Endothelial cell of umbilical vein (primary cell): ENCODE results near the gene SPATA22.

Experiments used
- EZH2 ChIP-seq: IDR thresholded peaks from 2 replicates; pipeline ENCODE4 v1.6.1; 2012; ENCODE audit warnings: borderline replicate concordance, low read depth, mild to moderate bottlenecking, moderate library complexity, low read length, inconsistent platforms; ENCODE audit not compliant: severe bottlenecking
- GATA2 ChIP-seq: IDR thresholded peaks from 2 replicates; pipeline ENCODE4 v1.7.0; 2011; ENCODE audit warnings: low read depth, mild to moderate bottlenecking, moderate library complexity, mixed read lengths, low read length; ENCODE audit not compliant: insufficient read length, insufficient read depth
- POLR2A ChIP-seq: IDR thresholded peaks from 2 replicates; pipeline ENCODE4 v1.6.1; 2012; ENCODE audit warnings: low read depth, mild to moderate bottlenecking, control low read depth, low read length
- POLR2AphosphoS5 ChIP-seq: IDR thresholded peaks from 2 replicates; pipeline ENCODE4 v1.6.1; 2012; ENCODE audit warnings: low read depth, mild to moderate bottlenecking, control low read depth, low read length, moderate library complexity; ENCODE audit not compliant: insufficient read depth
- TF ChIP-seq, protein P1 (sequence below), 2 donors: IDR thresholded peaks; 1 replicate in 1 of 2; 2 replicates in 1 of 2; pipeline ENCODE4 v1.5.1; 2011; ENCODE audit warnings: low read length in 2 of 2, mild to moderate bottlenecking in 2 of 2, moderate library complexity in 2 of 2, control low read depth in 1 of 2, inconsistent platforms in 1 of 2, low read depth in 1 of 2; ENCODE audit not compliant: insufficient read depth in 1 of 2; ENCODE audit errors: extremely low read depth in 1 of 2

DNA sequence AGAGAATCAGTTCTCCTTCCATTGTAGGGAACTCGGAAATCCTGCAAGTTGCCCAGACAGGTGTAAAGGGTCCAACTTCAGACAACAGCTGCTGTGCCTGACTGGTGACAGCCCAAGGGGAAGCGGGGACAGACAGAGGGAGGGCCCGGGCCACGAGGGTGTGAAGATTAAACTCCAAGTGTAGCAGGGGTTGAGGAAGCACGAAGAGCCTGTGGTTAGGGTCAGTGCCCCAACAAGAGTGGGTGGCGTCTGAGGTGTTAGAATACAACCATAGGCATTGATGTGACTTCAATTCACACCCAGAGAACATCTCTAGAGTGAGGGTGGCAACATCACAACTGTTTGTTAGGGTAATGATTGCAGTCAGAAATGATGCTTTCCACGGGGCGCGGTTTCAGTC lies 43.3 kb upstream of the SPATA22 start:
- TF ChIP-seq, protein P1, sequence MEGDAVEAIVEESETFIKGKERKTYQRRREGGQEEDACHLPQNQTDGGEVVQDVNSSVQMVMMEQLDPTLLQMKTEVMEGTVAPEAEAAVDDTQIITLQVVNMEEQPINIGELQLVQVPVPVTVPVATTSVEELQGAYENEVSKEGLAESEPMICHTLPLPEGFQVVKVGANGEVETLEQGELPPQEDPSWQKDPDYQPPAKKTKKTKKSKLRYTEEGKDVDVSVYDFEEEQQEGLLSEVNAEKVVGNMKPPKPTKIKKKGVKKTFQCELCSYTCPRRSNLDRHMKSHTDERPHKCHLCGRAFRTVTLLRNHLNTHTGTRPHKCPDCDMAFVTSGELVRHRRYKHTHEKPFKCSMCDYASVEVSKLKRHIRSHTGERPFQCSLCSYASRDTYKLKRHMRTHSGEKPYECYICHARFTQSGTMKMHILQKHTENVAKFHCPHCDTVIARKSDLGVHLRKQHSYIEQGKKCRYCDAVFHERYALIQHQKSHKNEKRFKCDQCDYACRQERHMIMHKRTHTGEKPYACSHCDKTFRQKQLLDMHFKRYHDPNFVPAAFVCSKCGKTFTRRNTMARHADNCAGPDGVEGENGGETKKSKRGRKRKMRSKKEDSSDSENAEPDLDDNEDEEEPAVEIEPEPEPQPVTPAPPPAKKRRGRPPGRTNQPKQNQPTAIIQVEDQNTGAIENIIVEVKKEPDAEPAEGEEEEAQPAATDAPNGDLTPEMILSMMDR (IDR thresholded peaks at IDR 0.05; ENCODE audit: extremely low read depth in 1 of 2, insufficient read depth in 1 of 2, low read depth in 1 of 2, low read length in 2 of 2), result no peak
- TF ChIP-seq EZH2, result no peak
- TF ChIP-seq POLR2A, result no peak
- no peak for TF ChIP-seq GATA2
- TF ChIP-seq POLR2AphosphoS5, result no peak
